Measurements from ENCODE around the gene PTPN3. TPM values are rescaled to one million over a fixed set of nuclear protein-coding genes. Genes with fewer than 3 reads are reported as not detected.

PTPN3 gene
- total and polyA plus RNA-seq, 4 donors = 6.3 to 30.3 (median 23.5) TPM

- H3K36me3 ChIP-seq (ENCODE audit: control insufficient read depth in 4 of 4, insufficient read depth in 3 of 4, low read depth in 1 of 4, low read length in 3 of 4) = peaks cover 3 to 18% (median 11%) of the 10 kb centered on the region in 4 donors
- no peak overlapping the region for H3K9ac ChIP-seq (ENCODE audit: low read depth in 1 of 2, low read length in 2 of 2)
- WGBS = 95% methylated on average over 3 of the region's 3 CpGs
- no peaks in the 10 kb centered on the region for H3K4me1 ChIP-seq (ENCODE audit: control insufficient read depth in 4 of 4, insufficient read depth in 4 of 4, low read length in 3 of 4)
- H3K9me3 ChIP-seq (ENCODE audit: control insufficient read depth in 4 of 4, low read length in 3 of 4) = no peaks in the 10 kb centered on the region
- no peak for TF ChIP-seq NR2F2 (IDR thresholded peaks at IDR 0.05)
- TF ChIP-seq HNF4A (conservative IDR thresholded peaks at IDR 0.05) = no peak
- TF ChIP-seq HNF4G (IDR thresholded peaks at IDR 0.05) = no peak
- TF ChIP-seq RAD21 (IDR thresholded peaks at IDR 0.05) = no peak
- no peak for TF ChIP-seq RXRA (IDR thresholded peaks at IDR 0.05)
- TF ChIP-seq MAX (IDR thresholded peaks at IDR 0.05) = no peak
- TF ChIP-seq TAF1 (conservative IDR thresholded peaks at IDR 0.05) = no peak
- TF ChIP-seq ZBTB33 (IDR thresholded peaks at IDR 0.05) = no peak
- H3K27ac ChIP-seq (ENCODE audit: low read depth in 1 of 2, low read length in 2 of 2) = no peak overlapping the region
- H3K4me3 ChIP-seq (ENCODE audit: low read depth in 1 of 3, low read length in 3 of 3) = no peak overlapping the region
- no peaks in the 10 kb centered on the region for H3K27me3 ChIP-seq (ENCODE audit: control insufficient read depth in 4 of 4, insufficient read depth in 4 of 4, low read length in 3 of 4)
- DNase-seq (ENCODE audit: low spot score) = no peak
These were observed 49.9 kb downstream of the PTPN3 start for GRCh38 chr9:109448223-109448622.

- Histone ChIP-seq H3K9me3 (ENCODE audit: control insufficient read depth in 4 of 4, low read length in 3 of 4) (no peaks in the 10 kb centered on the region), H3K9ac (ENCODE audit: low read depth in 1 of 2, low read length in 2 of 2) (no peak overlapping the region), H3K4me1 (ENCODE audit: control insufficient read depth in 4 of 4, insufficient read depth in 4 of 4, low read length in 3 of 4) (no peaks in the 10 kb centered on the region), H3K27me3 (ENCODE audit: control insufficient read depth in 4 of 4, insufficient read depth in 4 of 4, low read length in 3 of 4) (no peaks in the 10 kb centered on the region), H3K27ac (ENCODE audit: low read depth in 1 of 2, low read length in 2 of 2) (no peak overlapping the region), H3K36me3 (ENCODE audit: control insufficient read depth in 4 of 4, insufficient read depth in 3 of 4, low read depth in 1 of 4, low read length in 3 of 4) (peaks cover 3 to 18% (median 10%) of the 10 kb centered on the region in 4 donors), H3K4me3 (ENCODE audit: low read depth in 1 of 3, low read length in 3 of 3) (no peak overlapping the region)
- TF ChIP-seq HNF4G (IDR thresholded peaks at IDR 0.05) (no peak), ATF3 (IDR thresholded peaks at IDR 0.05) (no peak), NR2F2 (IDR thresholded peaks at IDR 0.05) (no peak), GABPA (IDR thresholded peaks at IDR 0.05 in 1 of 2, conservative IDR thresholded peaks at IDR 0.05 in 1 of 2) (no peak), JUND (IDR thresholded peaks at IDR 0.05) (no peak), RAD21 (IDR thresholded peaks at IDR 0.05) (no peak), HNF4A (conservative IDR thresholded peaks at IDR 0.05) (no peak), EGR1 (IDR thresholded peaks at IDR 0.05; ENCODE audit: low read depth in 2 of 2) (no peak), SP1 (IDR thresholded peaks at IDR 0.05) (no peak)
- DNase-seq (ENCODE audit: low spot score) = no peak
- WGBS = 80% methylated on average over 6 of the region's 6 CpGs
These were observed 50.6 kb downstream of the PTPN3 start for GRCh38 chr9:109447329-109448076.

GRCh38 chr9:109444771-109445320, 53.3 kb downstream of the PTPN3 start:
- DNase-seq (ENCODE audit: low spot score) = no peak
- H3K4me3 ChIP-seq (ENCODE audit: low read depth in 1 of 3, low read length in 3 of 3) = no peak overlapping the region
- no peaks in the 10 kb centered on the region for H3K9me3 ChIP-seq (ENCODE audit: control insufficient read depth in 4 of 4, low read length in 3 of 4)
- H3K27ac ChIP-seq (ENCODE audit: low read depth in 1 of 2, low read length in 2 of 2) = no peak overlapping the region
- no peak overlapping the region for H3K9ac ChIP-seq (ENCODE audit: low read depth in 1 of 2, low read length in 2 of 2)
- no peaks in the 10 kb centered on the region for H3K27me3 ChIP-seq (ENCODE audit: control insufficient read depth in 4 of 4, insufficient read depth in 4 of 4, low read length in 3 of 4)
- TF ChIP-seq ATF3 (IDR thresholded peaks at IDR 0.05) (no peak), SP1 (IDR thresholded peaks at IDR 0.05) (no peak), NR2F2 (IDR thresholded peaks at IDR 0.05) (no peak), RXRA (IDR thresholded peaks at IDR 0.05) (no peak), GABPA (IDR thresholded peaks at IDR 0.05 in 1 of 2, conservative IDR thresholded peaks at IDR 0.05 in 1 of 2) (no peak), HNF4G (IDR thresholded peaks at IDR 0.05) (no peak), RAD21 (IDR thresholded peaks at IDR 0.05) (no peak), JUND (IDR thresholded peaks at IDR 0.05) (no peak), ZBTB33 (IDR thresholded peaks at IDR 0.05) (no peak), FOXA2 (IDR thresholded peaks at IDR 0.05) (no peak), MAX (IDR thresholded peaks at IDR 0.05) (no peak), YY1 (IDR thresholded peaks at IDR 0.05) (no peak), HNF4A (conservative IDR thresholded peaks at IDR 0.05) (no peak), EGR1 (IDR thresholded peaks at IDR 0.05; ENCODE audit: low read depth in 2 of 2) (no peak), REST (IDR thresholded peaks at IDR 0.05) (no peak)
- peaks cover 2 to 16% (median 7%) of the 10 kb centered on the region in 4 donors for H3K4me1 ChIP-seq (ENCODE audit: control insufficient read depth in 4 of 4, insufficient read depth in 4 of 4, low read length in 3 of 4)
- peaks cover 3 to 21% (median 9%) of the 10 kb centered on the region in 4 donors for H3K36me3 ChIP-seq (ENCODE audit: control insufficient read depth in 4 of 4, insufficient read depth in 3 of 4, low read depth in 1 of 4, low read length in 3 of 4)
- 94% methylated on average over 3 of the region's 3 CpGs for WGBS
